B cell (primary cell): Measurements from ENCODE around the gene LILRA2. TPM values are rescaled to one million over a fixed set of nuclear protein-coding genes. Genes with fewer than 3 reads are reported as not detected.
A peak's percentile ranks its signal among the peaks of the same experiment; 100 is the strongest.

ENCODE experiments used
- ATAC-seq: fragments of 200-7000 bp; cut with Tn5 transposase; one replicate; pipeline ENCODE4 v1.10.0; 2021; ENCODE audit warnings: low read depth, mild to moderate bottlenecking, moderate number of reproducible peaks, moderate library complexity
- CTCF ChIA-PET: fragments of 350-600 bp; sonication (Branson Sonifier 250); formaldehyde crosslinking; loops from one replicate; lab custom pipeline; 2021; ENCODE audit warnings: antibody characterized with exemption, inconsistent platforms; lab: Charles Lee
- POLR2A ChIA-PET: fragments of 350-600 bp; sonication (Branson Sonifier 250); formaldehyde crosslinking; loops from one replicate; lab custom pipeline; 2021; ENCODE audit warnings: antibody characterized with exemption; lab: Charles Lee
- DNase-seq: peaks from one replicate; pipeline ENCODE4 v3.0.0; 2013
- H2AFZ ChIP-seq: 2 replicates; pipeline ENCODE4 v1.6.1; 2012; ENCODE audit warnings: mild to moderate bottlenecking, low read depth, low read length; ENCODE audit not compliant: insufficient read depth, poor library complexity, severe bottlenecking
- H3K27ac ChIP-seq, 2 donors: 1 replicate in 1 of 2; 2 replicates in 1 of 2; pipeline ENCODE4 v1.5.1; 2012 to 2013; ENCODE audit warnings: low read length in 2 of 2, mild to moderate bottlenecking in 2 of 2, moderate library complexity in 1 of 2
- H3K27me3 ChIP-seq, 4 experiments: fragments of 200-600 bp in 1 of 4; sonication (generic) in 1 of 4; replicated peaks in 1 of 4; 1 replicate in 2 of 4; 2 replicates in 2 of 4; pipeline versions ENCODE4 v1.6.1 to v1.7.0; 2013 to 2016; ENCODE audit warnings: low read length in 3 of 4, mild to moderate bottlenecking in 2 of 4, mixed read lengths in 1 of 4, moderate library complexity in 1 of 4; ENCODE audit not compliant: insufficient read depth in 4 of 4, control insufficient read depth in 3 of 4; ENCODE audit errors: control extremely low read depth in 1 of 4
- H3K36me3 ChIP-seq, 2 experiments: replicated peaks in 1 of 2; 1 replicate in 1 of 2; 2 replicates in 1 of 2; pipeline versions ENCODE4 v1.6.1 to v1.7.1; 2013; ENCODE audit warnings: low read length in 1 of 2; ENCODE audit not compliant: insufficient read depth in 2 of 2, control insufficient read depth in 1 of 2; ENCODE audit errors: control extremely low read depth in 1 of 2, extremely low read depth in 1 of 2
- H3K4me1 ChIP-seq, 2 donors: fragments of 200-600 bp in 1 of 2; sonication (generic) in 1 of 2; 1 replicate in 1 of 2; 2 replicates in 1 of 2; pipeline versions ENCODE4 v1.5.1 to v1.6.1; 2013 to 2017; ENCODE audit warnings: low read length in 2 of 2; ENCODE audit not compliant: control insufficient read depth in 2 of 2, insufficient read depth in 2 of 2
- H3K4me2 ChIP-seq: replicated peaks from 2 replicates; pipeline ENCODE3; 2012; ENCODE audit warnings: mild to moderate bottlenecking, low read depth, low read length; ENCODE audit not compliant: poor library complexity, severe bottlenecking
- H3K4me3 ChIP-seq, 5 experiments: fragments of 200-600 bp in 1 of 5; sonication (generic) in 1 of 5; 1 replicate in 3 of 5; 2 replicates in 2 of 5; pipeline versions ENCODE4 v1.5.1 to v1.7.0; 2011 to 2016; ENCODE audit warnings: low read length in 4 of 5, mild to moderate bottlenecking in 4 of 5, low read depth in 2 of 5, control low read depth in 1 of 5, moderate library complexity in 1 of 5; ENCODE audit not compliant: insufficient read depth in 1 of 5; ENCODE audit errors: control extremely low read depth in 1 of 5, extremely low read depth in 1 of 5
- H3K79me2 ChIP-seq: fragments of 200-600 bp; sonication (generic); one replicate; pipeline ENCODE4 v1.6.0; 2016; ENCODE audit warnings: low read length; ENCODE audit not compliant: control insufficient read depth, insufficient read depth
- H3K9ac ChIP-seq: fragments of 200-600 bp; sonication (generic); 2 replicates; pipeline ENCODE4 v1.6.1; 2017; ENCODE audit warnings: mild to moderate bottlenecking, low read length, moderate library complexity
- H3K9me3 ChIP-seq, 3 donors: one replicate each; pipeline versions ENCODE4 v1.6.1 to v1.7.1; 2013; ENCODE audit warnings: low read length in 2 of 3; ENCODE audit not compliant: control insufficient read depth in 2 of 3, insufficient read depth in 1 of 3; ENCODE audit errors: control extremely low read depth in 1 of 3
- H4K20me1 ChIP-seq: 2 replicates; pipeline ENCODE4 v1.6.0; 2012; ENCODE audit warnings: mild to moderate bottlenecking, low read length; ENCODE audit not compliant: insufficient read depth, control insufficient read depth, poor library complexity, severe bottlenecking
- H3K27ac Mint-ChIP-seq: one replicate; pipeline ENCODE4 v1.8.0; 2021; ENCODE audit warnings: mixed read lengths
- H3K27me3 Mint-ChIP-seq: one replicate; pipeline ENCODE4 v1.8.0; 2021; ENCODE audit warnings: mixed read lengths
- H3K4me1 Mint-ChIP-seq: one replicate; pipeline ENCODE4 v1.8.0; 2021; ENCODE audit warnings: mixed read lengths
- H3K4me3 Mint-ChIP-seq: one replicate; pipeline ENCODE4 v1.8.0; 2021; ENCODE audit warnings: mixed read lengths
- H3K9me3 Mint-ChIP-seq: one replicate; pipeline ENCODE4 v1.8.0; 2022; ENCODE audit warnings: mixed read lengths; ENCODE audit not compliant: insufficient read depth
- CTCF ChIP-seq: fragments of 200-600 bp; IDR thresholded peaks from one replicate; pipeline ENCODE4 v1.8.0; 2022; ENCODE audit warnings: antibody characterized with exemption, mild to moderate bottlenecking
- EZH2 ChIP-seq: IDR thresholded peaks from 2 replicates; pipeline ENCODE4 v1.6.1; 2012; ENCODE audit warnings: borderline replicate concordance, low read depth, mild to moderate bottlenecking, moderate library complexity, low read length; ENCODE audit not compliant: insufficient read depth, poor library complexity, severe bottlenecking
- WGBS: methylation state at CpG from one replicate; pipeline ENCODE4 v1.1.5; 2013; ENCODE audit warnings: missing lambda C conversion rate; ENCODE audit not compliant: insufficient coverage; 5-methylcytosine and 5-hydroxymethylcytosine counted together
- intact Hi-C: fragments of 100-400 bp; cut with micrococcal nuclease; formaldehyde crosslinking; loops from one replicate; pipeline ENCODE4 v1.10.0; 2022
- polyA plus RNA-seq: library from polyadenylated mRNA; depleted of rRNA; stranded (reverse); fragments of >200 nt; gene quantifications from 2 replicates; pipeline ENCODE4 v1.2.3, GENCODE V29; 2012
- total RNA-seq, 2 donors: library from RNA; stranded (reverse); fragments of 120-200 nt in 1 of 2; gene quantifications; 1 replicate in 1 of 2; 2 replicates in 1 of 2; pipeline versions ENCODE4 v1.2.3 to v1.2.4, GENCODE V29; 2013 to 2022

LILRA2 gene
- total and polyA plus RNA-seq, 2 donors (not counting 1 experiment from before 2014, with no cell fraction given): 0.25 to 2.8 TPM

GRCh38 chr19:54606891-54607784 is 33.5 kb downstream of the LILRA2 start:
- H3K4me3 Mint-ChIP-seq: peak overlapping the region; percentile 52
- peaks cover 0 to 4% (median 2%) of the 10 kb centered on the region in 3 donors for H3K9me3 ChIP-seq
- peaks cover 4% of the 10 kb centered on the region for H3K9me3 Mint-ChIP-seq
- no peaks in the 10 kb centered on the region for H3K27me3 Mint-ChIP-seq
- no peaks in the 10 kb centered on the region for H4K20me1 ChIP-seq
- DNase-seq (peak; percentile 28), ATAC-seq (peak; percentile 24)
- no peak overlapping the region for H3K27ac ChIP-seq
- CTCF ChIA-PET: no interaction called here
- H2AFZ ChIP-seq: no peak overlapping the region
- H3K9ac ChIP-seq: no peak overlapping the region
- H3K79me2 ChIP-seq: no peaks in the 10 kb centered on the region
- no peak overlapping the region for H3K4me3 ChIP-seq
- no peaks in the 10 kb centered on the region for H3K27me3 ChIP-seq
- peaks cover 34% of the 10 kb centered on the region for H3K4me1 Mint-ChIP-seq
- 48% methylated on average over 9 of the region's 16 CpGs for WGBS
- H3K4me2 ChIP-seq: peak overlapping the region; percentile 37
- POLR2A ChIA-PET: no interaction called here
- TF ChIP-seq EZH2: no peak
- no peak for TF ChIP-seq CTCF
- intact Hi-C loops: no loop called here
- no peaks in the 10 kb centered on the region for H3K36me3 ChIP-seq
- peak overlapping the region; percentile 44 for H3K27ac Mint-ChIP-seq
- peaks cover 29 to 34% of the 10 kb centered on the region in 2 donors for H3K4me1 ChIP-seq

- H3K27ac ChIP-seq: no peak overlapping the region
- no peaks in the 10 kb centered on the region for H3K27me3 ChIP-seq
- peak overlapping the region; percentile 37 for H3K4me2 ChIP-seq
- no peak overlapping the region for H3K9ac ChIP-seq
- Mint-ChIP-seq H3K4me1 (peaks cover 41% of the 10 kb centered on the region), H3K4me3 (no peak overlapping the region), H3K9me3 (peaks cover 4% of the 10 kb centered on the region), H3K27me3 (no peaks in the 10 kb centered on the region), H3K27ac (no peak overlapping the region)
- DNase-seq: no peak
- no peaks in the 10 kb centered on the region for H4K20me1 ChIP-seq
- no peaks in the 10 kb centered on the region for H3K36me3 ChIP-seq
- peaks cover 34 to 39% of the 10 kb centered on the region in 2 donors for H3K4me1 ChIP-seq
- H3K9me3 ChIP-seq: peaks cover 0 to 4% (median 2%) of the 10 kb centered on the region in 3 donors
- TF ChIP-seq CTCF (no peak), EZH2 (no peak)
- intact Hi-C loops: no loop called here
- H3K4me3 ChIP-seq: no peak overlapping the region
- 100% methylated on average over 2 of the region's 5 CpGs for WGBS
- ChIA-PET CTCF (no interaction called here), POLR2A (no interaction called here)
- H2AFZ ChIP-seq: no peak overlapping the region
- ATAC-seq: no peak
- no peaks in the 10 kb centered on the region for H3K79me2 ChIP-seq
Observed at GRCh38 chr19:54607785-54608150, 34.2 kb downstream of the LILRA2 start.
